CD4-positive, alpha-beta T cell (primary cell): ENCODE measurements around the gene NUP210. TPM values are rescaled to one million over a fixed set of nuclear protein-coding genes. Genes with fewer than 3 reads are reported as not detected.

Experiments used
- ATAC-seq: fragments of 200-7000 bp; cut with Tn5 transposase; one replicate; pipeline ENCODE4 v1.10.0; 2022; ENCODE audit warnings: mild to moderate bottlenecking; ENCODE audit not compliant: poor library complexity
- CTCF ChIA-PET: fragments of 350-600 bp; sonication (Branson Sonifier 250); formaldehyde crosslinking; loops from one replicate; lab custom pipeline; 2021; ENCODE audit warnings: antibody characterized with exemption, inconsistent platforms; lab: Charles Lee
- POLR2A ChIA-PET: fragments of 350-600 bp; sonication (Branson Sonifier 250); formaldehyde crosslinking; loops from one replicate; lab custom pipeline; 2021; ENCODE audit warnings: antibody characterized with exemption, inconsistent platforms; lab: Charles Lee
- DNase-seq, 14 experiments: peaks; one replicate each; pipeline ENCODE4 v3.0.0-alpha.2; 2013 to 2020; ENCODE audit warnings: mixed read lengths in 2 of 14
- H3K27ac ChIP-seq, 2 donors: one replicate each; pipeline versions ENCODE4 v1.5.1 to v1.7.0; 2013; ENCODE audit warnings: low read length in 2 of 2, low read depth in 1 of 2, mild to moderate bottlenecking in 1 of 2
- H3K27me3 ChIP-seq, 2 experiments: 1 replicate in 1 of 2; 2 replicates in 1 of 2; pipeline versions ENCODE4 v1.6.1 to v1.7.0; 2013; ENCODE audit warnings: low read length in 2 of 2, control low read depth in 1 of 2, mild to moderate bottlenecking in 1 of 2, moderate library complexity in 1 of 2; ENCODE audit not compliant: insufficient read depth in 2 of 2, control insufficient read depth in 1 of 2
- H3K36me3 ChIP-seq: one replicate; pipeline ENCODE4 v1.6.1; 2013; ENCODE audit warnings: low read length, control low read depth; ENCODE audit not compliant: insufficient read depth
- H3K4me1 ChIP-seq: one replicate; pipeline ENCODE4 v1.6.1; 2013; ENCODE audit warnings: low read length, control low read depth; ENCODE audit not compliant: insufficient read depth
- H3K4me3 ChIP-seq: one replicate; pipeline ENCODE4 v1.5.1; 2013; ENCODE audit warnings: mild to moderate bottlenecking, low read length, moderate library complexity
- H3K9me3 ChIP-seq, 2 experiments: 1 replicate in 1 of 2; 2 replicates in 1 of 2; pipeline versions ENCODE4 v1.6.1 to v1.7.0; 2013; ENCODE audit warnings: low read length in 2 of 2, mild to moderate bottlenecking in 2 of 2, control low read depth in 1 of 2, moderate library complexity in 1 of 2; ENCODE audit not compliant: control insufficient read depth in 1 of 2, insufficient read depth in 1 of 2
- H3K27ac Mint-ChIP-seq: one replicate; pipeline ENCODE4 v1.8.0; 2020; ENCODE audit warnings: mixed read lengths
- H3K27me3 Mint-ChIP-seq: one replicate; pipeline ENCODE4 v1.8.0; 2021; ENCODE audit warnings: mixed read lengths
- H3K36me3 Mint-ChIP-seq: one replicate; pipeline ENCODE4 v1.8.0; 2021; ENCODE audit warnings: low read depth, mixed read lengths
- H3K4me1 Mint-ChIP-seq: one replicate; pipeline ENCODE4 v1.8.0; 2021; ENCODE audit warnings: low read depth, mixed read lengths
- H3K4me3 Mint-ChIP-seq: one replicate; pipeline ENCODE4 v1.8.0; 2020; ENCODE audit warnings: mild to moderate bottlenecking, mixed read lengths
- H3K9me3 Mint-ChIP-seq: one replicate; pipeline ENCODE4 v1.8.0; 2020; ENCODE audit warnings: mixed read lengths
- CTCF ChIP-seq: fragments of 200-600 bp; IDR thresholded peaks from one replicate; pipeline ENCODE4 v1.8.0; 2022; ENCODE audit warnings: antibody characterized with exemption, mild to moderate bottlenecking
- intact Hi-C, 2 experiments: fragments of 100-400 bp; cut with DNase I in 1 of 2; cut with micrococcal nuclease in 1 of 2; formaldehyde crosslinking; loops; one replicate each; pipeline versions ENCODE4 v1.15.1 to v1.9.0; 2023 to 2025; cut with DNase I, micrococcal nuclease
- total RNA-seq, 174 experiments: library from RNA in 2 of 174; stranded (reverse) in 2 of 174; gene quantifications; one replicate each; pipeline ENCODE4 v1.2.3 and lab custom pipeline; 2021 to 2026

The NUP210 gene
- total RNA-seq, 2 experiments from 2014 or later, result 82.0 to 83.5 TPM

- no peaks in the 10 kb centered on the region for H3K9me3 ChIP-seq
- no peak for TF ChIP-seq CTCF
- H3K27ac ChIP-seq, result no peak overlapping the region
- peaks cover 38% of the 10 kb centered on the region for H3K4me1 ChIP-seq
- POLR2A ChIA-PET, result no interaction called here
- H3K4me3 ChIP-seq, result no peak overlapping the region
- Mint-ChIP-seq H3K27me3 (no peaks in the 10 kb centered on the region), H3K27ac (no peak overlapping the region), H3K9me3 (no peaks in the 10 kb centered on the region), H3K4me1 (peaks cover 41% of the 10 kb centered on the region), H3K36me3 (peaks cover 74% of the 10 kb centered on the region), H3K4me3 (no peak overlapping the region)
- intact Hi-C loops, result loop anchor here in 1 of 2 experiments (10.0 kb wide), 2 partner anchors 300 to 530 kb away; no protein-coding TSS in a partner anchor
- DNase-seq (no peak), ATAC-seq (no peak)
- H3K36me3 ChIP-seq, result peaks cover 80% of the 10 kb centered on the region
- CTCF ChIA-PET, result interaction anchor here (0.8 to 3.2 kb wide), 2 partner anchors 108 to 117 kb away, joined by 3 to 13 read pairs; no protein-coding TSS in a partner anchor
- H3K27me3 ChIP-seq, result no peaks in the 10 kb centered on the region
Observed at GRCh38 chr3:13344663-13345062, 75.5 kb downstream of the NUP210 start.

GRCh38 chr3:13343601-13344000, 76.5 kb downstream of the NUP210 start:
- H3K27ac ChIP-seq, result no peak overlapping the region
- Mint-ChIP-seq H3K36me3 (peaks cover 77% of the 10 kb centered on the region), H3K27me3 (no peaks in the 10 kb centered on the region), H3K4me1 (peaks cover 30% of the 10 kb centered on the region), H3K9me3 (no peaks in the 10 kb centered on the region), H3K27ac (no peak overlapping the region), H3K4me3 (no peak overlapping the region)
- TF ChIP-seq CTCF, result no peak
- DNase-seq (peak in 1 of 14 experiments; percentile 30), ATAC-seq (no peak)
- ChIA-PET CTCF (interaction anchor here (0.8 kb wide), 1 partner anchor 109 kb away, joined by 3 read pairs; no protein-coding TSS in a partner anchor), POLR2A (interaction anchor here (0.9 to 1.2 kb wide), 3 partner anchors 19 to 109 kb away, joined by 3 to 5 read pairs (median 3); no protein-coding TSS in a partner anchor)
- no peak overlapping the region for H3K4me3 ChIP-seq
- H3K9me3 ChIP-seq, result no peaks in the 10 kb centered on the region
- intact Hi-C loops, result loop anchor here in 1 of 2 experiments (10.0 kb wide), 2 partner anchors 301 to 531 kb away; no protein-coding TSS in a partner anchor
- no peaks in the 10 kb centered on the region for H3K27me3 ChIP-seq
- H3K36me3 ChIP-seq, result peaks cover 86% of the 10 kb centered on the region
- H3K4me1 ChIP-seq, result peaks cover 28% of the 10 kb centered on the region

- Mint-ChIP-seq H3K4me3 (no peak overlapping the region), H3K9me3 (no peaks in the 10 kb centered on the region), H3K4me1 (peaks cover 8% of the 10 kb centered on the region), H3K27me3 (no peaks in the 10 kb centered on the region), H3K36me3 (peaks cover 83% of the 10 kb centered on the region), H3K27ac (no peak overlapping the region)
- Histone ChIP-seq H3K4me3 (no peak overlapping the region), H3K27me3 (no peaks in the 10 kb centered on the region), H3K9me3 (no peaks in the 10 kb centered on the region), H3K4me1 (peaks cover 18% of the 10 kb centered on the region), H3K27ac (no peak overlapping the region), H3K36me3 (peaks cover 93% of the 10 kb centered on the region)
- POLR2A ChIA-PET, result no interaction called here
- DNase-seq (no peak), ATAC-seq (no peak)
- no peak for TF ChIP-seq CTCF
- intact Hi-C loops, result loop anchor here in 1 of 2 experiments (10.0 kb wide), 2 partner anchors 303 to 533 kb away; no protein-coding TSS in a partner anchor
- CTCF ChIA-PET, result no interaction called here
Observed at GRCh38 chr3:13341229-13341905, 78.8 kb downstream of the NUP210 start.
